Thyroid gland (tissue), 4 donors: Measurements from ENCODE around the gene CLCN5.

Source experiments
- CTCF ChIP-seq, 6 experiments: fragments of 200-600 bp in 3 of 6; fragments of 450-650 bp in 3 of 6; sonication (generic) in 3 of 6; IDR thresholded peaks; one replicate each; pipeline ENCODE4 v1.5.1; 2016 to 2019; ENCODE audit warnings: antibody characterized with exemption in 6 of 6, mild to moderate bottlenecking in 2 of 6, inconsistent platforms in 1 of 6, moderate library complexity in 1 of 6
- POLR2A ChIP-seq, 2 donors: fragments of 450-650 bp; IDR thresholded peaks; one replicate each; pipeline ENCODE4 v1.6.1; 2017; ENCODE audit warnings: antibody characterized with exemption in 2 of 2, mild to moderate bottlenecking in 2 of 2, moderate library complexity in 1 of 2

- TF ChIP-seq CTCF (IDR thresholded peaks at IDR 0.05) (no peak), POLR2A (IDR thresholded peaks at IDR 0.05) (no peak)
Observed at GRCh38 chrX:49892542-49892941, 29.9 kb upstream of the CLCN5 start.
